Ovary (tissue), 3 donors: Measurements from ENCODE around the gene PYURF.
"Not testable (repeated sequence)": the region's sequence is repeated elsewhere in the genome, so short reads cannot be mapped to it uniquely, and the experiment has no call there.

Experiments used
- EP300 ChIP-seq: sonication (generic); formaldehyde crosslinking; IDR thresholded peaks from one replicate; pipeline ENCODE4 v1.6.1; 2017; ENCODE audit warnings: antibody characterized with exemption
- POLR2A ChIP-seq: fragments of 450-650 bp; IDR thresholded peaks from one replicate; pipeline ENCODE4 v1.6.1; 2017; ENCODE audit warnings: antibody characterized with exemption, mild to moderate bottlenecking, moderate library complexity
- TF ChIP-seq, protein P1 (sequence below), 3 donors: fragments of 450-650 bp in 2 of 3; fragments of 200-600 bp in 1 of 3; IDR thresholded peaks; one replicate each; pipeline versions ENCODE4 v1.5.1 to v1.8.0; 2016 to 2022; ENCODE audit warnings: antibody characterized with exemption in 3 of 3, mild to moderate bottlenecking in 1 of 3
- donor health status: DM: no; HTN: no; CAD: no.

DNA sequence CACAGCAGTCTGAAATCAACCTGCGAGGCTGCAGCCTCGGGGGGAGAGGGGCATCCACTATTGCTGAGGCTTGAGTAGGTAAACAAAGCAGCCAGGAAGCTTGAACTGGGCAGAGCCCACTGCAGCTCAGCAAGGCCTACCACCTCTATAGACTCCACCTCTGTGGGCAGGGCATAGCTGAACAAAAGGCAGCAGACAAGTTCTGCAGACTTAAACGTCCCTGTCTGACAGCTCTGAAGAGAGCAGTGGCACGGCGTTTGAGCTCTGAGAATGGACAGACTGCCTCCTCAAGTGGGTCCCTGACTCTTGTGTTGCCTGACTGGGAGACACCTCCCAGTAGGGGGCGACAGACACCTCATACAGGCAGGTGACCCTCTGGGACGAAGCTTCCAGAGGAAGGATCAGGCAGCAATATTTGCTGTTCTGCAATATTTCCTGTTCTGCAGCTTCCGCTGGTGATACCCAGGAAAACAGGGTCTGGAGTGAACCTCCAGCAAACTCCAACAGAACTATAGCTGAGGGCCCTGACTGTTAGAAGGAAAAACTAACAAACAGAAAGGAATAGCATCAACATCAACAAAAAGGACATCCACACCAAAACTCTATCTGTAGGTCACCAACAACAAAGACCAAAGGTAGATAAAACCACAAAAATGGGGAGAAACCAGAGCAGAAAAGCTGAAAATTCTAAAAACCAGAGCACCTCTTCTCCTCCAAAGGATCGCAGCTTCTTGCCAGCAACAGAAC, 15.9 kb upstream of the PYURF start:
- TF ChIP-seq, protein P1, sequence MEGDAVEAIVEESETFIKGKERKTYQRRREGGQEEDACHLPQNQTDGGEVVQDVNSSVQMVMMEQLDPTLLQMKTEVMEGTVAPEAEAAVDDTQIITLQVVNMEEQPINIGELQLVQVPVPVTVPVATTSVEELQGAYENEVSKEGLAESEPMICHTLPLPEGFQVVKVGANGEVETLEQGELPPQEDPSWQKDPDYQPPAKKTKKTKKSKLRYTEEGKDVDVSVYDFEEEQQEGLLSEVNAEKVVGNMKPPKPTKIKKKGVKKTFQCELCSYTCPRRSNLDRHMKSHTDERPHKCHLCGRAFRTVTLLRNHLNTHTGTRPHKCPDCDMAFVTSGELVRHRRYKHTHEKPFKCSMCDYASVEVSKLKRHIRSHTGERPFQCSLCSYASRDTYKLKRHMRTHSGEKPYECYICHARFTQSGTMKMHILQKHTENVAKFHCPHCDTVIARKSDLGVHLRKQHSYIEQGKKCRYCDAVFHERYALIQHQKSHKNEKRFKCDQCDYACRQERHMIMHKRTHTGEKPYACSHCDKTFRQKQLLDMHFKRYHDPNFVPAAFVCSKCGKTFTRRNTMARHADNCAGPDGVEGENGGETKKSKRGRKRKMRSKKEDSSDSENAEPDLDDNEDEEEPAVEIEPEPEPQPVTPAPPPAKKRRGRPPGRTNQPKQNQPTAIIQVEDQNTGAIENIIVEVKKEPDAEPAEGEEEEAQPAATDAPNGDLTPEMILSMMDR (IDR thresholded peaks at IDR 0.05), result not testable (repeated sequence)
- not testable (repeated sequence) for TF ChIP-seq EP300, POLR2A
